HEK293 (cell line): ENCODE results near the gene ABHD17A.

ENCODE experiments used
- CTCF ChIA-PET: fragments of 350-600 bp; formaldehyde crosslinking; extraction: SDS; loops from one replicate; lab custom pipeline; 2021; ENCODE audit warnings: antibody characterized with exemption; lab: Yijun Ruan, JAX
- POLR2A ChIA-PET: fragments of 300-600 bp; formaldehyde crosslinking; extraction: SDS; loops from one replicate; lab custom pipeline; 2020; ENCODE audit warnings: antibody characterized with exemption, inconsistent platforms; lab: Yijun Ruan, JAX
- H3K27ac ChIP-seq: fragments of 200-500 bp; sonication (Bioruptor generic); 2 replicates; pipeline ENCODE4 v1.5.1; 2014; ENCODE audit warnings: low read depth, low read length, control low read depth, inconsistent platforms; ENCODE audit errors: extremely low read depth
- H3K36me3 ChIP-seq, 2 experiments: fragments of 200-500 bp in 1 of 2; sonication (Bioruptor generic) in 1 of 2; 1 replicate in 1 of 2; 2 replicates in 1 of 2; pipeline ENCODE4 v1.5.1; 2014 to 2017; ENCODE audit warnings: inconsistent platforms in 2 of 2, low read length in 2 of 2; ENCODE audit not compliant: control insufficient read depth in 2 of 2, insufficient read depth in 1 of 2
- H3K4me1 ChIP-seq: fragments of 200-500 bp; sonication (Bioruptor generic); 2 replicates; pipeline ENCODE4 v1.5.1; 2014; ENCODE audit warnings: mild to moderate bottlenecking, low read length, inconsistent platforms; ENCODE audit not compliant: control insufficient read depth, insufficient read depth
- H3K4me3 ChIP-seq: 2 replicates; pipeline ENCODE4 v1.5.1; 2011; ENCODE audit warnings: low read depth, mild to moderate bottlenecking, control low read depth, low read length, moderate library complexity
- H3K9me3 ChIP-seq: fragments of 200-500 bp; sonication (Bioruptor generic); 2 replicates; pipeline ENCODE4 v1.5.1; 2014; ENCODE audit warnings: low read depth, low read length, inconsistent platforms; ENCODE audit not compliant: control insufficient read depth, insufficient read depth
- EGR2 ChIP-seq: fragments of 450-650 bp; formaldehyde crosslinking; IDR thresholded peaks from 2 replicates; pipeline ENCODE4 v1.5.1; 2016; ENCODE audit warnings: low read depth, missing biosample characterization, missing genetic modification characterization
- HOXD13 ChIP-seq: sonication (generic); formaldehyde crosslinking; IDR thresholded peaks from 2 replicates; pipeline ENCODE4 v1.8.0; 2022; ENCODE audit warnings: missing genetic modification reagents, borderline replicate concordance
- KLF17 ChIP-seq: fragments of 450-650 bp; formaldehyde crosslinking; IDR thresholded peaks from 2 replicates; pipeline ENCODE4 v1.5.1; 2016; ENCODE audit warnings: missing biosample characterization, missing genetic modification characterization
- OSR2 ChIP-seq: fragments of 450-650 bp; formaldehyde crosslinking; IDR thresholded peaks from 2 replicates; pipeline ENCODE4 v1.5.1; 2016; ENCODE audit warnings: missing biosample characterization, missing genetic modification characterization
- REST ChIP-seq: fragments of 450-650 bp; formaldehyde crosslinking; IDR thresholded peaks from 2 replicates; pipeline ENCODE4 v1.5.1; 2016; ENCODE audit warnings: missing biosample characterization, missing genetic modification characterization
- SP2 ChIP-seq: fragments of 450-650 bp; formaldehyde crosslinking; IDR thresholded peaks from 2 replicates; pipeline ENCODE4 v1.5.1; 2016; ENCODE audit warnings: missing biosample characterization, missing genetic modification characterization
- TRIM28 ChIP-seq: IDR thresholded peaks from 2 replicates; pipeline ENCODE4 v1.6.1; 2011; ENCODE audit warnings: low read length, control low read depth, borderline replicate concordance
- ZBTB6 ChIP-seq: fragments of 450-650 bp; formaldehyde crosslinking; IDR thresholded peaks from 2 replicates; pipeline ENCODE4 v1.5.1; 2017; ENCODE audit warnings: missing biosample characterization, missing genetic modification characterization
- ZFHX2 ChIP-seq: fragments of 450-650 bp; formaldehyde crosslinking; conservative IDR thresholded peaks from 2 replicates; pipeline ENCODE4 v1.5.1; 2016; ENCODE audit warnings: missing biosample characterization, missing genetic modification characterization
- ZIC2 ChIP-seq: fragments of 450-650 bp; formaldehyde crosslinking; IDR thresholded peaks from 2 replicates; pipeline ENCODE4 v1.5.1; 2016; ENCODE audit warnings: missing biosample characterization, missing genetic modification characterization
- ZNF148 ChIP-seq: fragments of 450-650 bp; formaldehyde crosslinking; IDR thresholded peaks from 2 replicates; pipeline ENCODE4 v1.5.0; 2017; ENCODE audit warnings: missing biosample characterization, missing genetic modification characterization, borderline replicate concordance
- ZNF211 ChIP-seq: fragments of 450-650 bp; formaldehyde crosslinking; IDR thresholded peaks from 2 replicates; pipeline ENCODE4 v1.5.1; 2016; ENCODE audit warnings: low read depth, missing biosample characterization, missing genetic modification characterization
- ZNF26 ChIP-seq: fragments of 450-650 bp; formaldehyde crosslinking; IDR thresholded peaks from 2 replicates; pipeline ENCODE4 v1.5.1; 2016; ENCODE audit warnings: missing biosample characterization, missing genetic modification characterization
- ZNF266 ChIP-seq: fragments of 450-650 bp; formaldehyde crosslinking; IDR thresholded peaks from 2 replicates; pipeline ENCODE4 v1.5.1; 2016; ENCODE audit warnings: missing biosample characterization, missing genetic modification characterization, low read depth
- ZNF311 ChIP-seq: fragments of 450-650 bp; formaldehyde crosslinking; IDR thresholded peaks from 2 replicates; pipeline ENCODE4 v1.5.1; 2017; ENCODE audit warnings: missing biosample characterization, missing genetic modification characterization, borderline replicate concordance
- ZNF366 ChIP-seq: fragments of 450-650 bp; formaldehyde crosslinking; conservative IDR thresholded peaks from 2 replicates; pipeline ENCODE4 v1.5.1; 2016; ENCODE audit warnings: missing biosample characterization, missing genetic modification characterization
- ZNF423 ChIP-seq: fragments of 450-650 bp; formaldehyde crosslinking; IDR thresholded peaks from 2 replicates; pipeline ENCODE4 v1.5.1; 2016; ENCODE audit warnings: missing biosample characterization, missing genetic modification characterization
- ZNF585B ChIP-seq: fragments of 450-650 bp; formaldehyde crosslinking; IDR thresholded peaks from 2 replicates; pipeline ENCODE4 v1.5.1; 2016; ENCODE audit warnings: missing biosample characterization, missing genetic modification characterization
- ZNF629 ChIP-seq: fragments of 450-650 bp; formaldehyde crosslinking; IDR thresholded peaks from 2 replicates; pipeline ENCODE4 v1.5.1; 2017; ENCODE audit warnings: missing biosample characterization, missing genetic modification characterization
- ZNF76 ChIP-seq: fragments of 450-650 bp; formaldehyde crosslinking; IDR thresholded peaks from 2 replicates; pipeline ENCODE4; 2016; ENCODE audit warnings: low read depth, missing biosample characterization, missing genetic modification characterization, borderline replicate concordance
- ZNF791 ChIP-seq: fragments of 450-650 bp; formaldehyde crosslinking; IDR thresholded peaks from 2 replicates; pipeline ENCODE4 v1.5.1; 2016; ENCODE audit warnings: missing biosample characterization, missing genetic modification characterization
- ZNF843 ChIP-seq: fragments of 450-650 bp; formaldehyde crosslinking; IDR thresholded peaks from 2 replicates; pipeline ENCODE4 v1.5.1; 2016; ENCODE audit warnings: missing biosample characterization, missing genetic modification characterization
- ZSCAN5A ChIP-seq: fragments of 450-650 bp; formaldehyde crosslinking; IDR thresholded peaks from 2 replicates; pipeline ENCODE4 v1.5.1; 2016; ENCODE audit warnings: missing biosample characterization, missing genetic modification characterization

ABHD17A gene

GRCh38 chr19:1832046-1832663, 53.1 kb downstream of the ABHD17A start:
- no peaks in the 10 kb centered on the region for H3K9me3 ChIP-seq
- peaks cover 0 to 29% of the 10 kb centered on the region in 2 experiments; a peak in 2 of 3 replicates for H3K36me3 ChIP-seq
- H3K4me3 ChIP-seq = no peak overlapping the region
- POLR2A ChIA-PET = no interaction called here
- no peaks in the 10 kb centered on the region for H3K4me1 ChIP-seq
- TF ChIP-seq TRIM28 = no peak
- TF ChIP-seq SP2 = 0 out of 2 replicates have a peak, but pooled peaks have one; percentile 4
- TF ChIP-seq ZNF423 = no peak
- no peak for TF ChIP-seq ZNF76
- peak; percentile 62 for TF ChIP-seq ZFHX2 (tag by site-specific recombination)
- TF ChIP-seq ZNF791 (tag by site-specific recombination) = no peak
- peak; percentile 59 for TF ChIP-seq EGR2
- no peak for TF ChIP-seq ZNF26
- TF ChIP-seq ZNF366 (tag by site-specific recombination) = no peak
- no peak for TF ChIP-seq ZNF148 (tag by site-specific recombination)
- TF ChIP-seq ZIC2 (tag by site-specific recombination) = peak; percentile 28; the same call in 1 of the 2 replicates
- CTCF ChIA-PET = interaction anchor here (0.7 kb wide), 1 partner anchor 160 kb away, joined by 4 read pairs; no protein-coding TSS in a partner anchor
- H3K27ac ChIP-seq = no peak overlapping the region

- Histone ChIP-seq H3K4me1 (no peaks in the 10 kb centered on the region), H3K4me3 (no peak overlapping the region), H3K27ac (no peak overlapping the region), H3K36me3 (peaks cover 0 to 30% of the 10 kb centered on the region in 2 experiments; a peak in 2 of 3 replicates), H3K9me3 (no peaks in the 10 kb centered on the region)
- CTCF ChIA-PET = interaction anchor here (0.8 to 1.6 kb wide), 3 partner anchors 18 to 159 kb away, joined by 3 to 4 read pairs (median 4); no protein-coding TSS in a partner anchor
- POLR2A ChIA-PET = no interaction called here
- TF ChIP-seq ZSCAN5A (tag by site-specific recombination) (no peak), OSR2 (tag by site-specific recombination) (no peak), ZNF629 (tag by site-specific recombination) (no peak), ZNF843 (tag by site-specific recombination) (no peak), ZBTB6 (tag by site-specific recombination) (no peak), ZNF423 (no peak), ZNF266 (tag by site-specific recombination) (no peak), ZNF311 (tag by site-specific recombination) (no peak), REST (no peak), ZNF585B (tag by site-specific recombination) (no peak), ZNF211 (tag by site-specific recombination) (no peak), HOXD13 (CRISPR knock-in tag) (no peak), KLF17 (tag by site-specific recombination) (no peak)
These were observed 54.3 kb downstream of the ABHD17A start for GRCh38 chr19:1830978-1831377.
